BJ (cell line): Measurements from ENCODE around the gene ALK. TPM values are rescaled to one million over a fixed set of nuclear protein-coding genes. Genes with fewer than 3 reads are reported as not detected.

ENCODE experiments used
- CTCF ChIA-PET: fragments of 350-600 bp; formaldehyde crosslinking; extraction: SDS; loops from one replicate; lab custom pipeline; 2021; ENCODE audit warnings: antibody characterized with exemption, inconsistent platforms; lab: Yijun Ruan, JAX
- POLR2A ChIA-PET: fragments of 300-600 bp; sonication (Branson Sonifier 250); formaldehyde crosslinking; extraction: SDS; loops from one replicate; lab custom pipeline; 2021; ENCODE audit warnings: antibody characterized with exemption; lab: Charles Lee
- DNase-seq: peaks from one replicate; pipeline ENCODE4 v3.0.0-alpha.2; 2011; ENCODE audit warnings: low read depth
- H3K27me3 ChIP-seq: 2 replicates; pipeline ENCODE4 v1.6.0; 2011; ENCODE audit warnings: low read length; ENCODE audit not compliant: control insufficient read depth, insufficient read depth
- H3K36me3 ChIP-seq: 2 replicates; pipeline ENCODE4 v1.5.1; 2011; ENCODE audit warnings: low read length; ENCODE audit not compliant: control insufficient read depth, insufficient read depth
- H3K4me3 ChIP-seq: 2 replicates; pipeline ENCODE4 v1.5.1; 2011; ENCODE audit warnings: low read depth, mild to moderate bottlenecking, control low read depth, low read length
- polyA plus RNA-seq: library from polyadenylated mRNA; depleted of rRNA; stranded (reverse); fragments of >200 nt; gene quantifications from 2 replicates; pipeline ENCODE4 v1.2.3, GENCODE V29; 2011
- TF ChIP-seq, protein P1 (sequence below): IDR thresholded peaks from 2 replicates; pipeline ENCODE4 v1.5.1; 2011; ENCODE audit warnings: low read depth, mild to moderate bottlenecking, control low read depth, inconsistent platforms, low read length, moderate library complexity; ENCODE audit not compliant: insufficient read depth

ALK gene
- polyA plus RNA-seq, 1 experiment, result not detected

GRCh38 chr2:29270701-29271121, 650.7 kb downstream of the ALK start:
- ChIA-PET CTCF (interaction anchor here (1.0 kb wide), 1 partner anchor 10 kb away, joined by 3 read pairs; no protein-coding TSS in a partner anchor), POLR2A (no interaction called here)
- H3K4me3 ChIP-seq, result no peak overlapping the region
- TF ChIP-seq, protein P1, sequence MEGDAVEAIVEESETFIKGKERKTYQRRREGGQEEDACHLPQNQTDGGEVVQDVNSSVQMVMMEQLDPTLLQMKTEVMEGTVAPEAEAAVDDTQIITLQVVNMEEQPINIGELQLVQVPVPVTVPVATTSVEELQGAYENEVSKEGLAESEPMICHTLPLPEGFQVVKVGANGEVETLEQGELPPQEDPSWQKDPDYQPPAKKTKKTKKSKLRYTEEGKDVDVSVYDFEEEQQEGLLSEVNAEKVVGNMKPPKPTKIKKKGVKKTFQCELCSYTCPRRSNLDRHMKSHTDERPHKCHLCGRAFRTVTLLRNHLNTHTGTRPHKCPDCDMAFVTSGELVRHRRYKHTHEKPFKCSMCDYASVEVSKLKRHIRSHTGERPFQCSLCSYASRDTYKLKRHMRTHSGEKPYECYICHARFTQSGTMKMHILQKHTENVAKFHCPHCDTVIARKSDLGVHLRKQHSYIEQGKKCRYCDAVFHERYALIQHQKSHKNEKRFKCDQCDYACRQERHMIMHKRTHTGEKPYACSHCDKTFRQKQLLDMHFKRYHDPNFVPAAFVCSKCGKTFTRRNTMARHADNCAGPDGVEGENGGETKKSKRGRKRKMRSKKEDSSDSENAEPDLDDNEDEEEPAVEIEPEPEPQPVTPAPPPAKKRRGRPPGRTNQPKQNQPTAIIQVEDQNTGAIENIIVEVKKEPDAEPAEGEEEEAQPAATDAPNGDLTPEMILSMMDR, result no peak
- H3K36me3 ChIP-seq, result no peaks in the 10 kb centered on the region
- no peaks in the 10 kb centered on the region; the same call in 1 of the 2 replicates for H3K27me3 ChIP-seq
- no peak for DNase-seq

DNA sequence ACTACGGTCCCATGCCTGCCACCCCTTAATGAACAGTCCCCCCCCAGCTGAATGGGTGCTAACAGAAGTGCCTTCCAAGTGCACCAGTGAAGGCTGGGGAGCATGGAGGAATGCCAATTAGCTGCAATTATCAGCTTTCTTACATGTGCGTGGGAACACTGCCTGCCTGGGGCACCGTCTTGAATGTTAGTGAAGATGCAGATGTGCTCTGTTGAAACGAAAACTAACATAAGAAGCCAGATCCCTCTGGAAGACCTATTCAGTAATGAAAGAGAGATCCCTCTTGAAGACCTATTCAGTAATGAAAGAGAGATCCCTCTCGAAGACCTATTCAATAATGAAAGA, 651.6 kb downstream of the ALK start:
- no peaks in the 10 kb centered on the region for H3K36me3 ChIP-seq
- CTCF ChIA-PET, result interaction anchor here (1.0 kb wide), 1 partner anchor 9 kb away, joined by 3 read pairs; no protein-coding TSS in a partner anchor
- DNase-seq, result no peak
- TF ChIP-seq, protein P1, result no peak
- no peaks in the 10 kb centered on the region; the same call in 1 of the 2 replicates for H3K27me3 ChIP-seq
- POLR2A ChIA-PET, result no interaction called here
- no peak overlapping the region for H3K4me3 ChIP-seq

DNA sequence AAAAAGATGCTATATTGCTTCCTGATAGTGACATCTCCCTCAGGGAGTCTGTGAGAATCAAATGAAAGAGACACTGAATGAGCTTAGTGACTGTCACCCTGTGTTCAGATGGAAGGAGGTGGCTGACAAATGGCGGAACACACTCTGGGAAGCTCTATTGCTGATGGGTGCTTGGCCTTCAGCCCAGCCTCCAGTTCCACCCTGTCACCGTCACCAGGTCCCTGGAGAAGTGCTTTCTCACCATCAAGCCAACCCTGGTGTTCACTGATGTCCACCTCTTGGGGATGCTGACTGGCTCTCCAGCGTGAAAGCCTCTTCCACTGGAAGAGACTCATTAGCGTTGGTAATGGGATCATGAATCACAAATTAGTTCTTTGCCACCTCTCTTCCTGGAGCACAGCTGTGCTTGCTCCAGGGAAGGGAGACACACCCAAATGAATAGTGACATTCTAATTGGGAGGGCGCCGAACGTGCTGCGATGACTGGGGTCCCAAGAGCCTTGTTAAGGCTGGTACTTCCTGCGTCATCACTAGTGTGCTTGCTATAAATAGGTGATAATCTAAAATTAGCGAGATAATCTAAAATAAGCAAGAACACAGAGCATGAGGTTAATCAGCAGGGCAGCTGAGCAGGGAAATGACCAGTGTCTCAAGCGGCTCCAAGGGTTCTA, 652.2 kb downstream of the ALK start:
- H3K27me3 ChIP-seq, result no peaks in the 10 kb centered on the region; the same call in 1 of the 2 replicates
- CTCF ChIA-PET, result interaction anchor here (1.0 kb wide), 1 partner anchor 8 kb away, joined by 3 read pairs; no protein-coding TSS in a partner anchor
- H3K36me3 ChIP-seq, result no peaks in the 10 kb centered on the region
- no peak overlapping the region for H3K4me3 ChIP-seq
- POLR2A ChIA-PET, result no interaction called here
- DNase-seq, result no peak
- TF ChIP-seq, protein P1, result no peak

DNA sequence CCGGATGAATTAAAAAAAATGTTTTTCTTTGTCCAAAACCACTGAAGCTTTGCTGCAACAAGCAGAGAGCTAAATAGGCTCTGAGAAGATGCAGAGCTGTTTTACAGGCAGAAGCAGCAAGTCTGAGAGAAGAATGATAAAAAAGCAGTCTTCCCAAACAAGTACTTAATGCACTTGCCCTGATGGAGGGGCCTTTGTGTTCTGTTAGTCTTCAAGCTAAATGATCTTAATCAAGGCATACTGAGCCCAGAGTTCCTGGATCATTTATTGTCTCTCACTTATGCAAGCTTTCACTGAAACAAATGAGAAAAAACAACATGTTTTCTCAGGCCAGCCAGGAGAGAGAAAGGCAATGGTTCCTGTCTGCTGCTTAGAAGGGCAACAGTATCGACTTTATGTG, 653.7 kb downstream of the ALK start:
- H3K27me3 ChIP-seq, result no peaks in the 10 kb centered on the region; the same call in 1 of the 2 replicates
- ChIA-PET POLR2A (no interaction called here), CTCF (interaction anchor here (0.6 kb wide), 1 partner anchor 434 kb away, joined by 3 read pairs; no protein-coding TSS in a partner anchor)
- no peak overlapping the region for H3K4me3 ChIP-seq
- TF ChIP-seq, protein P1, result no peak
- DNase-seq, result no peak
- no peaks in the 10 kb centered on the region for H3K36me3 ChIP-seq

DNA sequence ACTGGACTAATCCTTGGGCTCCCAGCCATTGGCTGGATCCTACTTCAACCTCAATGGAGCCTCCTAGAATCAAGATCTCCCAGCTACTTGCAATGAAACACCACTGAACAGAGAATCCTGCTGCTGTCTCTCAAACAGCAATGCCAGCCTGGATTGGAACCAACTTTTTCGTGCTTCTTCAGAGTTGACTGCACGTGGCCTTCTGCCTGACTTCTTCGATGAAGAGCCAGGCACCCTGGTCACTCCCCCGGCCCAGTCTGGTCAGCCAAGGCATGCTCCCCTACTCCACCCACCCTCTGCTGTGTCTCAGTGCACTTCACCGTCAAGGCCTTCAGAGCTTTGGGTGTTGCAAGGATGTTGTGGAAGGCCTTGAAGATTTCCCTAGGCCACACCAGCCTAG, 657.5 kb downstream of the ALK start:
- H3K4me3 ChIP-seq, result no peak overlapping the region
- ChIA-PET POLR2A (no interaction called here), CTCF (no interaction called here)
- DNase-seq, result no peak
- H3K27me3 ChIP-seq, result no peaks in the 10 kb centered on the region
- TF ChIP-seq, protein P1, result no peak
- no peaks in the 10 kb centered on the region for H3K36me3 ChIP-seq
